Jurkat, Clone E6-1 (cell line): ENCODE results near the gene EFCAB8.
"Not testable (repeated sequence)": the region's sequence is repeated elsewhere in the genome, so short reads cannot be mapped to it uniquely, and the experiment has no call there.

Experiments used
- DNase-seq: peaks from one replicate; pipeline ENCODE4 v3.0.0-alpha.2; 2011; ENCODE audit warnings: low read depth, low spot score
- H3K4me3 ChIP-seq: 2 replicates; pipeline ENCODE4 v1.5.1; 2011; ENCODE audit warnings: mild to moderate bottlenecking, low read length, control low read depth, moderate library complexity

Gene EFCAB8

DNA sequence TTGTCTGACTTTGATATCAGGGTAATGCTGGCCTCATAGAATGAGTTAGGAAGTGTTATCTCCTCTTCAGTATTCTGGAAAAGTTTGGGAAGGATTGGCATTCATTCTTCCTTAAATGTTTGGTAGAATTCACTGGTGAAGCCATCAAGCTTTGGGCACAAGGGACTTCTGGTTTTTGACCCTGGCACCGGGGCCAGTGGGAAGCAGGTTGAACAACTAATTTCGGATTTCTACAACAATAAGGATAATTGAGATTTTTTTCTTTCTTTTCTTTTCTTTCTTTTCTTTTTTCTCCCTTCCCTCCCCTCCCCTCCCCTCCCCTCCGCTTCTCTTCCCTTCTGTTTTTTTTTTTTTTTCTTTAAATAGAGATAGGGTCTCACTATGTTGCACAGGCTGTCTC is 70.4 kb downstream of the EFCAB8 start:
- no peak overlapping the region for H3K4me3 ChIP-seq
- no peak for DNase-seq

DNA sequence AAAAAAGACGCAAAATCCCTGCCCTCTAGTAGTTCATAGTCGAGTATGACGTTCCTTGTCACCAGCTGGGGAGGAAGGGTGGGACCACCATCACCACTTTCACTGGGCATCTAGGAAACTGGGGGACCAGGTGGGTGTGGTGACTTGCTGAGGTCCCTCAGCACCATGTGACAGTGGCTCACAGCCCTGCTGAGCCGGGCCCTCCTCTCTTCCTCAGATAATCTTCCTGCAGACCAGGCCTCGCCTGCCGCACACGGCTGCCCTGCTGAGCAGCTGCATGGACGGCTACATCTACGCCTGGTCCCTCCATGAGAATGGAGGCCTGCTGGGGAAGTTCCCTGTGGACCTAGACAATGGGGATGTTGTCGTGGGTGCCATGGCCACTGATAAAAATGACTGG is 71.5 kb downstream of the EFCAB8 start:
- H3K4me3 ChIP-seq, result no peak overlapping the region
- no peak for DNase-seq

DNA sequence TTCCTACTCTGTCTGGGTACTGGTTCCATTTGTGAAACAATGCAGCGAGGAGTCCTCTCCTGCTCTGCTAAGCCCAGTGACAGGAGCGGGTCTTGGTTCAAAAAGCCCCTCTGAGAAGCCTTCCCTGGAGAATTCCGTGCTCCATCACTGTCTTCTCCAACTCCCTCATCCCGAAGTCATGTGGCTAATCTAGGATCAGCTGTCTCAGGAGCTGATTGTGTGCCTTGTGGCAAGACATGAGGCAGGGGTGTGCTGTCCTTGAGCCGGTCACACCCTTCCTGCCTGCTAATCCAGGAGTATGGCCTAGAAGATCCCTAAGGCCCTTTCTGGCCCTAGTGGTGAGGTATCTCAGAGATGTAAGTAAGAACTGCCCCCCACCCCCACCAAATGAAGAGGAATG is 72.0 kb downstream of the EFCAB8 start:
- DNase-seq, result no peak
- no peak overlapping the region for H3K4me3 ChIP-seq

DNA sequence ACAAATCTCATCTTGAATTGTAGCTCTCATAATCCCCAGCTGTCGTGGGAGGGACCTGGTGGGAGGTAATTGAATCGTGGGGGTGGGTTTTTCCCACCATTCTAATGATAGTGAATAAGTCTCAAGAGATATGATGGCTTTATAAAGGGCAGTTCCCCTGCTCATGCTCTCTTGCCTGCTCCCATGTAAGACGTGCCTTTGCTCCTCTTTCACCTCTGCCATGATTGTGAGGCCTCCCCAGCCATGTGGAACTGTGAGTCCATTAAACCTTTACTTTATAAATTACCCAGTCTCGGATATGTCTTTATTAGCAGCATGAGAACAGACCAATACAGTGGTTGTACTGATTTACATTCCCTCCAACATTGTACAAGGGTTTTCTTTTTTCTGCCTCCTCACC is 75.9 kb downstream of the EFCAB8 start:
- DNase-seq, result no peak
- H3K4me3 ChIP-seq, result no peak overlapping the region

DNA sequence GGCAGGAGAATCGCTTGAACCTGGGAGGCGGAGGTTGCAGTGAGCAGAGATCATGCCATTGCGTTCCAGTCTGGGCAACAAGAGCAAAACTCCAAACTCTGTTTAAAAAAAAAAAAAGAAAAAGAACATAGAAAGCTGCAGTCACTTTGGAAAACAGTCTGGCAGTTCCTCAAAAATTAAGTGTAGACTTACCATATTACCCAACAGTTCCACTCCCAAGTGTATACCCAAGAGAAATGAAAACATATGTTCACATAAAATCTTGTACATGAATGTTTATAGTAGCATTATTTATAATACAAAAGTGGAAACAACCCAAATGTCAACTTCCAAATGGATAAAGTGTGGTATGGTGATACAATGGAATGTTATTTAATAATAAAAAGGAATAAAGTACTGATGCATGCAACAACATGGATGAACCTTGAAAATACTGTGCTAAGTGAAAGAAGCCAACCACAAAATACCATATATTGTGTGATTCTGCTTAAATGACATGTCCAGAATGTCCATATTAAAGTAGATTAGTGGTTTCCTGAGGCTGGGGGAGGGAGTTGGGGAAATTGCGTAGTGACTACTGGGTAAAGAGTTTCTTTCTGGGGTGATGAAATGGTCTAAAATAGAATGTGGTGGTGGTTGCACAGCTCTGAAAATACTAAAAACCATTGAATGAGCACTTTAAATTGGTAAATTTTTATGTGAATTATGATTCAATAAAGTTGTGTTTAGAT is 82.6 kb downstream of the EFCAB8 start:
- DNase-seq, result no peak

DNA sequence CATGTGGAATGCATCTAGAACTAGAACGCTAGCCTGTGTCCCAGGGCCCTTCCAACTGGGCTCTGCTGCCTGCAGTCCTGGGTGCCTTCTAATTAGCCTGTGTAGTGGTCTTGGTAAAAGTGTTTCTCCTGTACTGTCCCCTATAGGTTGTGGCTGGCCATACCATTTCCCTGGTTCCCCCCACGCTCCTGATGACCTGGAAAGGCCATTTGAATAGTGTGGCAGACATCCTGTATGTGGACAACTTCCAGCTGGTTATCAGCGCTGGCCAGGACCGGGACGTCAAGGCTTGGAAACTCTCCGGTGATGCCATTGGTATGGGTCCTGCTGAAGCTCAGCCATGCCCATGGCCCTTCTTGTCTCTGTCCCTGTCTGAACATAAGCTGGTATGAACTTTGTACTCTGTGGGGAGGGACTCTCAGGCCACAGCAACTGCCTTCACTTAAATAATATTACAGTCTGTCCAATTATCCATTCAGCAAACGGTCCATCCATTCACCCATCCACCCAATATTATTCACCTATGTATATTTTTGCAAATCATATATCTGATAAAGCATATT is 84.8 kb downstream of the EFCAB8 start:
- no peak for DNase-seq
- no peak overlapping the region for H3K4me3 ChIP-seq

More for the DNA sequence above, 82.6 kb downstream of the EFCAB8 start:
- H3K4me3 ChIP-seq, result no peak overlapping the region

DNA sequence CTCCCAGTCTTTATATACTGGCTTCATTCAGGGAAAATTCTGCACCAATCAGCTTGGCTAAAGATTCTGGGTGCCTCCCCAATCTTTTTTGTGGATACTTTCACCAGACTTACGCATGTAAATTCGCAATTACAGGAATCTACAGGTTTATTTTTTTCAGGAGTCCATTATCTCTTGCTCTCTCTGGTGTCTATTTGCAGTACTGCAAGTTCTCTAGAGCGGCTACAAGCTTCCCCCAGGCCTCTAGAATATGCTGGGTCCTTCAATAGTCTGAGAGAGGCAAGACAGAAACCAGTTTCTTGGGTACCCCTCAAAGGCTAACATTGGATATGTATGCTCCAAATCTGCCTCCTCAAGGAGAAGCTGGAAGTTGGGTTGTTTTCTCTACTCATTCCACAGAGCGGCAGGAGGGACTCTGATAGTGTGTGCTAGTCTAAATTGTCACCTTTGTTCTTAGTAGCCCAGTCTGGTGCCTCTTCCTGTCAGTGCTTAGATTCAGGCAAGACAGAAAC is 87.0 kb downstream of the EFCAB8 start:
- no peak overlapping the region for H3K4me3 ChIP-seq
- DNase-seq, result peak; percentile 57

DNA sequence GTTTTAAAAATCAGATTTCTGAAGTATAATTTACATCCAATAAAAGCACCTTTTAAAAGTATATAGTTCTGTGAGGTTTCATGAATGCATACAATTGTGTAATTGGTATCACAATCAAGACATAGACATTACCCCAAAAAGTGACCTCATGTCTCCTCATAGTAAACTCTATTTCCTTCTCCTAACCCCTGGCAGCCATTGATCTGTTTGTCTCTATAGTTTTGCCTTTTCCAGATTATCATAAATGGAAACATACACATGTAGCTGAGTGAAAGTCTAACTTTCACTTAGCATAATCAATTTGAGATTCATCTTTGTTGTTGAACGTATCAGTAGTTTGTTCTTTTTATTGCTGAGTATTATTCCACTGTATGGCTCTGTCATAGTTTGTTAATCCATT is 87.9 kb downstream of the EFCAB8 start:
- no peak for DNase-seq
- H3K4me3 ChIP-seq, result no peak overlapping the region

DNA sequence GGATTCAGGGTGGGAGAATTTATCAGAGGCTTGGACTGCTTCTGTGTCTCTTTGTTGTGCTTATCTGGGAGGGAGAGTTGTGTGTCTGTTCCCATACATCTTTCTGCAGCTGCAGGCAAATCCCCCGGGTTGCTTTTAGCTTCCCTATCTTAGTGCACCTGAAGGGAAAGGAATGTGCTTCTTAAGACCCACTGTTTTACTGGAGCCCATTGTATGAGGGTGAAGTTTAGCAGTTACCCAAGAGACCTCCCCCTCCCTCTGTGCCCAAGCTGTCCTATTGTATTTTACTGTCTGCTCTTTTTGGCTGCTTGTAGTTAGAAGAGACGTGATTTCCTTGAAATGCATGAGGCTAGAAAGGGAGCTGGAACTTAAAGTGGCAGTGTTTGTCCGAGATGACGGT is 91.8 kb downstream of the EFCAB8 start:
- not testable (repeated sequence) for H3K4me3 ChIP-seq, DNase-seq

DNA sequence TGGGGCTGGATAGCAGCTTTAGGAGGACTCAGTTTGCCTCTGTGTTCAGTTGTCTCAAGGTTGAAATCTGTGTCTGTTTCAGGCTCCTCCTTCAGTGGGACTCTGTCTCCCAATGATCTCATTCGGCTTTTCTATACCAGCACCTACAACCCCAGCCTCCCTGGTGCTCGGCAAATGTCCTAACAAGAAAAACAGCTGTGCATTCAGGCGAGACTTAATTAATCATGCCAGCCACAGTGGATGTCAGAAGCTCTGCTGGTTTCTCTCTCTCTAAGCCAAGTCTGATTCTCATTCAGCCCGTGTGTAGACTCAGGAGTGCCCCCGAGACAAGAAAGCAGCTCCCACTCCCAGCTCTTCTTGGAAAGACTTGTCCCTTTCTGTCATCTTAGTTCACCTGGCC is 98.7 kb downstream of the EFCAB8 start:
- DNase-seq, result no peak
- H3K4me3 ChIP-seq, result no peak overlapping the region

DNA sequence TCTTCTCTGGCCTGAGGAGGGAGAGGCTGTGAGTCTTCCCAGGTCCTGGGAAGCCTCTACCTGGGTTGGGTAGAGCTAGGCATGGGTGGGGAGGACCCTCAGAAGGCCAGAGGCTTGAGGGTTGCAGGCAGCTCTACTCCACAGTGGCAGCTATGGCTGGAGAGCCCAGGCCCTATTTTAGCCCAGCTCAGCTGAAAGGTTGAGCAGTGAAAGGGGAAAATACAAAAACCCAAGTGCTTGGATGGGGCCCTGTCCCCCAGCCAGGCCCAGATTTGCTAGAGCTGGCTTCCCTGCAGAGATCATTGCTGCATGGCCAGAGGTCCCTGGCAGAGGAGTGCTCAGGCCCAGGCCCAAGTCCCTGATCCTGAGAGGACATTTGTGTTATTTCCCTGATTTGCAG is 99.9 kb downstream of the EFCAB8 start:
- no peak for DNase-seq
- H3K4me3 ChIP-seq, result no peak overlapping the region

DNA sequence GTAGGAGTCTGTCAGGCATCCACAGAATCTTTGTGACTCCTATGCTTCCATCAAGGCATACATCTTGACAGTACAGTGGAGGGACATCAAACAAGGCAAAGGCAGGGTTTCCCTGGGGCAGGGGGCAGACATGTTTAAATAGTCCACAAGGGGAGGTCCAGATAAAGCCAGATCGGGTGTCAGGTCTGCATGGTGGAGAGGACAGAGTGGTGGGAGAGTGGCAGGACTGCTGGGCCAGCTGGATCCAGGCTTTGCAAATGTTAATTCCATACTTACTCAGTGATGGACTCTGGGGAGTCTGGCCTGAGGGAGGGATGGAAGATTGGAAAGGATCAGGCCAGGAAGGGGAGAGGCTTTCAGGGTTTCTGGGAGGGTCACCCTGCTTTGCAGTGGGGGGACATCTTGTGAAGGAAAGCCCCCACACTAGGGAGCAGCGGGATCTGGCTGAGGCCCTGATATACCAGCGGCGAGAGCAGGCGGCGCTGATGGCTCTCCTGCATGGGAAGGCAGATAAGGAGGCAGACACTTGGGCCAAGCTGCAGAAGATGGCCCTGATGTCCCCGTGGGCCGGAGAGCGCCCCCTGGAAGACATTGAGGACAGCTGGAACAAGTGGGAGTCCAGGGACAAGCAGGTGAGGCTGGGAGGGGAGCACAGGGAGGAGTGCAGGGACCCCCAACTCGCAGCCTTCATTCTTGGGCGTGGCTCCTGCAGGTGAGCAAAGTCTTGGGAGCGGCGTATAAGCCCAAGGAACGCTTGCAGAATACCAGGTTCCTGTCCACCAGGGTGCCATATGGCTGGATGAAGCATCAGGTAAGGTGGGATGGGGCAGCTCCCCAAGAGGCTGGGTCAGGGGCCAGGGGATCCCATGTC is 100.9 kb downstream of the EFCAB8 start:
- no peak for DNase-seq
- no peak overlapping the region for H3K4me3 ChIP-seq

DNA sequence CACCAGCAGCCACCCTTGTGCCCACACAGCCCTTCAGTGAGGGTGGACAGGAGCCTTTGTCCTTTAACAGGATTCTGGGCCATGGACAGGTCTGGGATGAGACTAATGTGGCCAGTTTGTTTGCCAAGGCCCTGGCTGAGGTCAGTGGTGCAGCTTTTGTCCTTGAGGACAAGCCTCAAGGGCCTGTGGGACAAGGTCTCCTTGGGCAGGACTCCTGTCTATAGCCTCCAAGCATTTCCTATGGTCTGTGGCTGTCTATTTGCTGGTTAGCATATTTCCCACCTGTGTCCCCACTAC is 101.4 kb downstream of the EFCAB8 start:
- no peak overlapping the region for H3K4me3 ChIP-seq
- no peak for DNase-seq

DNA sequence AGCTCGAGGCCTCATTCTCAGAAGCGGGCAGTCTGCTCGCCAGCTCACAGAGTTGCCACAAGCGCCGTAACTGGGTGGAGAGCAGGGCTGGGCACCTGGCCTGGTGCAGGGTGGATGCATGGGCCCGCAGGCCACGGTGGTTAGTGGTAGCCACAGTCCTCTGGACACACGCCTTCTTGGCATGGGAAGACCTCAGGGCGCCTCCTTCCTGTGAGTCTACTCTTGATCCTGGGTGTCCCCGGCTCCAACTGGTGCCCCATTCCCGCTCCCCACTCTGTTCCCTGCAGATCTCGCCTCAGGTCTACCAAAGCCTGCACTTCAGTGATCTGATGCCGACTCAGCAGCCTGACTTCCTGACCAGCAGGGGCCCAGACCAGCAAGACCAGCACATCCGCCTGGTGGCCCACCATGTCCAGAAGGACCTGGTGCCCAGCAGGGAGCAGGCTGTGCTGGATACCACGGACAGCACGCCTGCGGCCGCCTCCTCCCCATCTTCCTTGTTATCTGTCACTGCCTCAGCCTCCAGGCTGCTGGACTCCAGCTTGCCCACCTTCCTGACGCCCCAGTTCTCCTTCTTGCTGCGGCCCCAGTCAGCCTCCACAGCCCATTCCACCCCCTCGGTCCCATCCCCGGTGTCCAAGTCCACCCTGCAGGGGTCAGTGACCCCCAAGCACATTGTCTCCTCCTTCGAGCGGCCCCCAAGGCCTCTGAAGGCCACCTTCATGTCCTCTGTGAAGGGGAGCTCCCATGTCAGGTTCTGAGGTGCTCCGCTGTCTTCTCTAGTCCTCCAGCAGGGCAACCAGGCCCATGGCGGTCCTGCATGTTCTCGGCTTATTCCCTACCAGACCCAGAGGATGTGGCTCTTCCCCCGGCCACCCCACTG is 102.4 kb downstream of the EFCAB8 start:
- DNase-seq, result no peak
- no peak overlapping the region for H3K4me3 ChIP-seq

DNA sequence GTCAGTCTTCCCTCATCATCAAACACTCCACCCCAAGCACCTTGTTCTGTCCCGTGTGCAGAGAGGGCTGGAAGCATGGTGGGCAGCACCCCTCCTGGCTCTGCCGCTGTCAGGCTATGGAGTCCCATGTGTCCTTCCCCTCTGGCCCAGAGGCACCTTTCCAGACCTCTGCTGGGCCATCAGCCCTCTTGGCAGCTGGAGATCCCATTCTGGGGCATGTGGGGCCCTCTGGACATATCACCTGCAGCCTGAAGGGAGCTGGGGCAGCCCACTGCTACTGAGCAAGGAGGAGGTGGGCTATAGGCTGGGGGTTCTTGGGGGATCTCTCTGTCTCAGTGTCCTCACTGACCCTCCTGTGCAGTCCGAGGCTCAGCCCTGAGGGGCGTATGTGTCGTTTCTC is 103.3 kb downstream of the EFCAB8 start:
- H3K4me3 ChIP-seq, result no peak overlapping the region
- no peak for DNase-seq

DNA sequence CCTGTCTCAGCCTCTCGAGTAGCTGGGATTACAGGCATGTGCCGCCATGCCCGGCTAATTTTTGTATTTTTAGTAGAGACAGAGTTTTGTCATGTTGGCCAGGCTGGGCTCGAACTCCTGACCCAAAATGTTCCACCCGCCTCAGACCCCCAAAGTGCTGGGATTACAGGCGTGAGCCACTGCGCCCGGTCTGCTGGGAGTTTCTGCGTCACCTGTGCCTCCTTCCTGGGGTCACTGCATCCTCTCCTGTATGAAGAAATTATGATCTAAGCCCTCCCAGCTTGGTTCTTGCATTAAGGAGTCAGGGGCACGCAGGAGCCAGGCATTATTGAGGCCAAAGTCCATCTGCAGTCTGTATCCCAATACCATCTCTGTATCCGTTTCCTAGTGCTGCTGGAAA is 103.9 kb downstream of the EFCAB8 start:
- not testable (repeated sequence) for H3K4me3 ChIP-seq, DNase-seq

DNA sequence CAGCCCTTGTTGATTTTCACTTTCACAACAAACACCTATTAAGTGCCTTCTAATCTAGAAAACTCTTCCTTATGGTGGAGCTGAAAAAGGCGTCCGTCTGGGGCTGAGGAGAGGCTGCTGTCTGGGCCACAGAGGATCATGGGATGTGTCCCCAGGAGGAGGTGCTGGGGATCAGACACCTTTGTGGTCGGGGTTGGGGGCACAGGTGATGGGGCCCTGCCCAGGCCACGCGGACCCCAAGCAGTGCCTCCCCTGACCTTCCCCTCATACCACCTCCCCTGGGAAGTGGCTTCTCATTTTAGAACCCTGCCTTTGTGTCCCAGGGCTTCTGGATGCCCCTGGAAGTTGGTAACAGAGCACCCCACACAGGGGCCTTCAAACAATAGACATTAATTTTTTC is 104.5 kb downstream of the EFCAB8 start:
- no peak for DNase-seq
- H3K4me3 ChIP-seq, result no peak overlapping the region

DNA sequence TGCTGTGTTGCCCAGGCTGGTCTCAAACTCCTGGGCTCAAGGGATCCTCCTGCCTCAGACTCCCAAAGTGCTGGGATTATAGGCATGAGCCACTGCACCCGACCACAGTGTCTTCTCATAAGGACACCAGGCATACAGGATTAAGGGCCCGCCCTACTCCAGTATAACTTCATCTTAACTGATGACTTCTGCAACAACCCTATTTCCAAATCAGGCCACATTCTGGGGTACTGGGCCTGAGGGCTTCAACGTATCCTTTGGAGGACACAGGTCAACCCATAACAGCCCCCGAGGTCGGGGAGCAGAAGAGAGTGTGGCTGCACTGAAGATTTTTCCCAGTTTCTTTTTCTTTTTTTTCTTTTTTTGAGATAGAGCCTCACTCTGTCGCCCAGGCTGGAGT is 105.9 kb downstream of the EFCAB8 start:
- DNase-seq, result no peak
- H3K4me3 ChIP-seq, result no peak overlapping the region

DNA sequence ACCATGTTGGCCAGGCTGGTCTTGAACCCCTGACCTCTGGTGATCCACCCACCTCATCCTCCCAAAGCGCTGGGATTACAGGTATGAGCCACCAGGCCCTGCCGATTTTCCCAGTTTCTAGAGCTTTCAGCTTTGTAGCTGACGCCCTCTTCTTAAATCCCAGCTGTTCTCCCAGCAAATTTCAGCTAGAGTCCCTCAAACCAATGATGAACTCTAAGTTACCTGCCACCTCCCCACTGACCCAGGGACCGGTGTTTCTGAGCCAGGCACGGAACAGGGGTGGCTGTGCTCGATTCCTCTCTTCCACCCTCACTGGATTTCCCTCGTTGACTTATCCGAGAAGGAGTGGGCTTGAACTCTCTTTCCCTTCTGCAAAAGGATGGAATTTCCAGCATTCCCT is 106.4 kb downstream of the EFCAB8 start:
- no peak for DNase-seq

More for the DNA sequence above, 106.4 kb downstream of the EFCAB8 start:
- H3K4me3 ChIP-seq, result no peak overlapping the region
